KOPT-K1 (cell line): Measurements from ENCODE around the gene NCOA3.

ENCODE experiments used
- H3K27ac ChIP-seq: fragments of 200-600 bp; sonication (generic); 2 replicates; pipeline ENCODE4 v1.5.1; 2016; ENCODE audit warnings: antibody characterized with exemption, mild to moderate bottlenecking, low read depth, low read length; ENCODE audit not compliant: poor library complexity, severe bottlenecking
- H3K36me3 ChIP-seq: fragments of 200-600 bp; sonication (generic); 2 replicates; pipeline ENCODE4 v1.5.1; 2017; ENCODE audit warnings: antibody characterized with exemption, mild to moderate bottlenecking, low read length, moderate library complexity; ENCODE audit not compliant: insufficient read depth
- H3K9me3 ChIP-seq: fragments of 200-600 bp; sonication (generic); 2 replicates; pipeline ENCODE4 v1.5.1; 2017; ENCODE audit warnings: antibody characterized with exemption, low read length, mild to moderate bottlenecking; ENCODE audit not compliant: insufficient read depth, poor library complexity, severe bottlenecking

Gene NCOA3

DNA sequence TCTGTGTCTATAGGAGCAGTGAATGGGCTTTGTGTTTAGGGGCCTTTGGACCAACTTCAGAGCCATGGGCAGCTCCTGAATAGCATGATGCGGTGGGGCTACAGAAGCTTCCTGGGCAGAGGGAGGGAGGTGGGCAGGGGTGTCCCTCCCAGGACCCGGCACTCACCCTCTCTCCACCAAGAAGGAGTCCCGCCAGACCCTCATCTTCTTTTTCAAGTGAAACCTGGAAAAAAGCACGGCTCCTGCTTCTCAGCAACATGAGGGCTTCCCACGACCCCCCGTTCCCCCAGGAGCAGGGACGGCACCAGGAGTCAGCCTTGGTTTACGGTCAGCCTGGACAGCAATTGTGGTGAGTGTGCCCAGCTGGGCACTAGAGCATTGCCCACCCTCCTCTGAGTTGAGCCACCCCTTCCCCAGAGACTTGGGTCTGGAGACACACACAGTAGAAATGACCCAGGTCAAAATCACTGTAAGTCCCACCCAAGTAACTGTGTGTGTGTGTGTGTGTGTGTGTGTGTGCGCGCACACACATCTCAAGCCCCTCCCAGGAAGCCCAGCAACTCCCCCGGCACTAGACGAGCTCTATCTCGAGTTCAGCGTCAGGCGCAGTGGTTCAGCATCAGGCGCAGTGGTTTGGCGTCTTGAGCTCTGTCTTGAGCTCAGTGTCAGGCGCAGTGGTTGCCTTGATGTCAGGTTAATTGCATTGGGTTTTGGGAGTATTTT is 175.4 kb downstream of the NCOA3 start:
- Histone ChIP-seq H3K27ac (no peak overlapping the region), H3K9me3 (no peaks in the 10 kb centered on the region), H3K36me3 (no peaks in the 10 kb centered on the region)

DNA sequence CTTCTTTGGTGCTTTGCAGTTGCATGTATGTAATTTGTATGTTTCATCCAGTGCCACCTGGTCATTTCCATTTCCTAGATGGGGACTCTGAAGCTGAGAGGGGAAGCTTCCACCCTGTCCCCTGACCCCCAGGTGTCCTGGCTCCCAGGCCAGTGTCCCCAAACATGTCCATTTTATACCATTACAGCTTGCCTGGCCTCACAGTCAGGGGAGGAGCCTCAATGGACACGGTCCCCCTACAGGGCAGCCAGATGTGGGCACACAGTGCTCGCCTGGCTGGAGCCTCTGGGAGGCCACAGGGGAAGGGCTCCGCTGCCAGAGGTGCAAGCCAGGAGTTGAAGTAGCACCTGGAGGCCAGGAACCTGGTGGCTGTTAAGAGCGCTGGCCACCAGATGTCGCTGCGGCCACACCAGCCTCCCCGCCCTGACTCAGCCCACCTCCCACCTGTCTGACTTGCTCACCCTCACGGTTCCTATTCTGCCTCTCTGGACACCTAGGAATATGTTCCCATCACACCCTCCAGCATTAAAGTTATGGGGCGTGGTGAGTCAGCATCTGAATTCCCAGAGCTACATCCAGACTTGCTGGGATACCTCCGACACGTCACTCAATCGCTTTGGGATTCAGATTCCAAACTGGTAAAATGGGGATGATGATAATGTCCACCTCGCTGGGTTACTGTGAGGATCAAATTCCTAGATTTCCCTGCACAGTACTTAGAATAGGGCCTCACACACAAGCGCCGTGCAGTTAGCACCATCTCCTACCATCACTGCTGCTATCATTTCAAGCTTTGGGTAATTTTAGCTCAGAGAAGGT is 176.2 kb downstream of the NCOA3 start:
- Histone ChIP-seq H3K27ac (no peak overlapping the region), H3K36me3 (no peaks in the 10 kb centered on the region), H3K9me3 (no peaks in the 10 kb centered on the region)

DNA sequence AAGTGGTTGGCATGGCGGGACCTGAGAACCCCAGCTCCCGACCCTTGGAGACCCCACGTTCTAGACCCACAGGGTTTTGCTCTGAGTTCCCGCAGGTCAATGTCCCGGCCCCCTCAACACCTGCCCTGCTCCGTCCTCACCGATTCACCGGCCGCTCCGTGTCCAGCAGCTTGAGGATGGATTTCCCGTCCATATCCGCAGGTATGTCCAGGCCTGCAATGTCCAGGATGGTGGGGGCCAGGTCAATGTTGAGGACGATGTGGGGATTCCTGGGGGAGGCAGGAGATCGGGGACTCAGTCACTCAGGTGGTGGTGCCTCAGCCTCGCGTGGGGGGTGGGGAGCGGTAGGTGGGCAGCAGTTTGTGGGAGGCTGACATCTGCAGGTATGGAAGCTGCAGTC is 176.8 kb downstream of the NCOA3 start:
- H3K36me3 ChIP-seq = no peaks in the 10 kb centered on the region
- H3K9me3 ChIP-seq = no peaks in the 10 kb centered on the region
- H3K27ac ChIP-seq = no peak overlapping the region

DNA sequence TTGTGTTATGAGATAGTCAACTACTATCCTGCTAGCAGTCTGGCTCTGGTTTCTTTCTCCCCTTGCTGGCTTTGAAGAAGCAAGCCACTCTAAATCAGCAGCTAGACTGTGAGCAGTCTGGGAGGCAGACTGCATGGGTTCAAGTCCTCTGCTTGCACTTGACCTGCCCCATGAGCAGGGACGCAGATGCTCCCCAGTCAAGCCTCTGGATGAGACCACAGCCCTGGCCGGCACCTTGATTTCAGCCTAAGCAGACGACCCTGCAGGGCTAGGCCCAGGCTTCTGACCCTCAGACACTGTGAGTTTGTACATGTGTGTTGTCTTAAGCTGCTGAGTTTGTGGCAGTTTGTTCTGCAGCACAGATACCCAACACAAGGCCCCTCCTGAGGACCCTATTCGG is 177.8 kb downstream of the NCOA3 start:
- no peak overlapping the region for H3K27ac ChIP-seq
- H3K9me3 ChIP-seq = no peaks in the 10 kb centered on the region
- H3K36me3 ChIP-seq = no peaks in the 10 kb centered on the region

DNA sequence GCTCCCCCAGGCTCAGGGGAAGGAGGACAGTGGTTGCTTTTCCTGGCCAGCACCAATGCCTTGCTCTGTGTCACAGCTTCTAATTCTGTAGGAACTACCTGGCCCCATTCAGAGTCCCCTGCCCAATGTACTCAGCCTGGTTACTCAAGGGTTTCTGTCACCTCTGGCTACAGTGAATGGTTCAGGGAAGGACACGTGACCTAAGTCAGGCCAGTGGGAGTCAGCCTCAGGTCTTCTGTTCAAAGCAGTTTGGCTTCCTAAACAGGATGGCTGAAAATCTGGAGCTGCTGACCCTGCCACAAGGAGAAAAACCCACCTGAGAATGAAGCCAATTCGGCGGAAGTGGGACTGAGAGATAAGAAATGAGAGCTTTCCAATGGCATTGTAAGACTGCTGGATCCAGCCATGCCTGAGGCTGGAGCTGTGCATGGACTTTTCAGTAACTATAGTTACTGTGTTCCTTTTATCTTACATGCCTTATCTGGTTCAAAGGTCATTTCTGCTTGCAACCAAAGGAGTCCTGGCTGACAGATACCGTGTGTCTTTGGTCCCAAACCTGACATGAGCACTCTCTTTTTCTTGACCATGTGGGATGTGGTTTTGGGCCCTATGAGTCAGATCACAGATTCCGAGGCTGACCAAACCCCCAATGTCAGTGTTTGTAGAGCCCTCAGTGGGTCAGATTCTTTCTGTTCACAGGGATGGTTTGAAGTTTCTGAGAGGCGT is 179.3 kb downstream of the NCOA3 start:
- Histone ChIP-seq H3K9me3 (no peaks in the 10 kb centered on the region), H3K27ac (no peak overlapping the region), H3K36me3 (no peaks in the 10 kb centered on the region)

DNA sequence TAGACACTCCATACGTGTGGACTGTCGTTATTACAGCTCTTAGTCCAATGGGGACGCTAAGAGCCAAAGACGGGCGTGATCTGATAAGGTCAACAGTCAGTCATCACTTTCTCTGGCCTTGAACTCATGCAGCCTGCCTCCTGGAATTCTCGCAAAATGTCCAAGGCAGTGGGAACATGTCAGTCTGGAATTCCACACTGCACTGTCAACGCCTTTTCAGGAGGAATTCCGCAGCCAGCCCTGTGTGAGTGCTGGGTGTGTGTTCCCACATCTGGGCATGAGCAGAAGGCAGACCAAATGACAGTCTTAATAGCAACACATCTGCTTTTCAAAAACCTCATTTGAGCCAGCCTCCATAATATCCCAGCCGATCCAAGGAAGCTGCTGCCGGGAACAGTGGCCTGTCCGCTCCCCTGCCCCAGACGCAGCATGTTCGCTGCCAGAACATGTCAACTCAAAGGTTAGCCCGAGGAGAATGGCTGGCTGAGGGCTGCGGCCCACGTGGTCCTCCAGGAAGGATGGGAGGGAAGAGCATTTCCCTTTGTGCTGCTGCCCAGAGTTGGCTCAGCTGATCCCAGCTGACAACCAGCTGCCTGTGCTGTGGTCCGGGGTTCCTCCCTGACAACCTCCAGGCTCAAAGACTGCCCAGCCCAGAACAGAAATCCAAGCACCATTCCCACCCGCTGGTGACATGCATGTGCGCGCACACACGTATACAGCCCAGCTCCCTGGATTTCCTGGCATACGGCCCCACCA is 180.5 kb downstream of the NCOA3 start:
- Histone ChIP-seq H3K27ac (no peak overlapping the region), H3K9me3 (no peaks in the 10 kb centered on the region), H3K36me3 (no peaks in the 10 kb centered on the region)

DNA sequence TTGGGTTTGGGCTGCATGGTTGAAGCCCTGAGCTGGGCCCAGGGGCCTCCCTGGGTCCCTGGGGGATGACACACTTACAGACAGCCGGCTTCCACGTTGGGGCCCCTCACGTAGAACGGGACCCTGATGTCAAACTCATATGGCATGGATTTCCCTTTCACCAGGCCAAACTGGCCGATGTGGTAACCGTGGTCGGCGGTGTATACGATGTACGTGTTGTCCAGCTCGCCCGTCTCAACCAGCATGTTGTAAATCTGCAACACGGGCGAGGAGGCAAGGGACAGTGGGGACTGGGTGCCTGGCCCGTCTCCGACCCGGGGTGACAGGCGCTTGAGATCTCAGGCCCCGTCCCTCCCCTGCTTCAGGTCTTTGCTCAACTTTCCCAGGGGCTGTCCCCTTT is 181.2 kb downstream of the NCOA3 start:
- Histone ChIP-seq H3K9me3 (no peaks in the 10 kb centered on the region), H3K36me3 (no peaks in the 10 kb centered on the region), H3K27ac (no peak overlapping the region)

DNA sequence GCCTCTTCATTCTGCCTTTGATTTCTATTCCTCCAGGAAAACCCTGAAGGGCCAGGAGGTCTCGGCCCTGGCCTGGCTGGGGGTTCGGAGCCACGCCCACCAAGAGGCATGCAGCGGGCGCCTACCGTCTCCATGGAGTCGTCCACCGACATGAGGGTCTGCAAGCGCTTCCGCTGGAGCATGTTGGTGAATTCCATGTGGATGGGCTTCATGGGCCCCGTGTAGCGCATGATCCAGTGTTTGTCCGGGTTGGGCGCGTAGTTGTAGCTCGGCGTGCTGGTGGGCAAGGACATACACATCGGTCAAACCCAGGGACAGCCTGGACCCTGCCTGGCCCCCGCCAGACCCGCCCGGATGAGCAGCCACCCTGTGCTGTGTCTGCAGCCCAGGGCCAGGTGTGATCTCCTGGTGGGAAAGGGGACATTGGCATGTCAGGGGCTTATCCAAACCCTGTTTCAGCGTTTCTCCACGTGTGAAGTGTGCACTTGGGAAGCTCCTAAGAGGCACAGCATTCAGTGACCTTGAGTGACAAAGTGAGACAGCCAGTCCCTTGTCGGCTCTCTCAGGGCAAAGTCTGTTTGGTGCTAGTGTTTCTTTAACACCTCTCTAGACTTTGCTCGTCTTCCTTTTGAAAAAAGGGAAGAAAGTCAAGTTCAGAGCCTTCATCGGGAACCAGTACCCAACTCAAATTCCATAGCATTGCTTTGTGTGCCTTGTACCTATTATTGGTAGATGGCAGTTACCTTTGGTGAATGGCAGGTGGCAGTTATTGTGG is 182.8 kb downstream of the NCOA3 start:
- no peak overlapping the region for H3K27ac ChIP-seq
- no peaks in the 10 kb centered on the region for H3K9me3 ChIP-seq
- no peaks in the 10 kb centered on the region for H3K36me3 ChIP-seq

DNA sequence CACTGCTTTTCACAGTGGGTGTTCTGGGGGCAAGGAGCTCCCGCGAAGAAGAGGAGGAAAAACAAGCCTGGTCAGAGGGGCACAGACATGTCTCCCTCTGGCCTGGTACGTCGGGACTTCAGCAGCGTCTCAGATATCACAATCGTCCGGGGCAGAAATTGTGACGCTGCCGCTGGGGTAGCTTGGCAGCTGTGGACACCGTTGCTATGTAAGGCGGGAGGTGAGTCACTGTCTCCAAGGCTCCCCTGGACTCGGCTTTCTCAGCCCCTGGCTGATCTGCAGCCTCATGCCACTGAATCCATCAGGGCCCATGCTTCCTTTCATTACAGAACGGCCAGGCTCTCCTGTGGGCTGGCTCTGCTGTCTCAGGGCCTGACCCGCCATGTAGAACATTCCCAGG is 184.9 kb downstream of the NCOA3 start:
- Histone ChIP-seq H3K36me3 (no peaks in the 10 kb centered on the region), H3K9me3 (no peaks in the 10 kb centered on the region), H3K27ac (no peak overlapping the region)

DNA sequence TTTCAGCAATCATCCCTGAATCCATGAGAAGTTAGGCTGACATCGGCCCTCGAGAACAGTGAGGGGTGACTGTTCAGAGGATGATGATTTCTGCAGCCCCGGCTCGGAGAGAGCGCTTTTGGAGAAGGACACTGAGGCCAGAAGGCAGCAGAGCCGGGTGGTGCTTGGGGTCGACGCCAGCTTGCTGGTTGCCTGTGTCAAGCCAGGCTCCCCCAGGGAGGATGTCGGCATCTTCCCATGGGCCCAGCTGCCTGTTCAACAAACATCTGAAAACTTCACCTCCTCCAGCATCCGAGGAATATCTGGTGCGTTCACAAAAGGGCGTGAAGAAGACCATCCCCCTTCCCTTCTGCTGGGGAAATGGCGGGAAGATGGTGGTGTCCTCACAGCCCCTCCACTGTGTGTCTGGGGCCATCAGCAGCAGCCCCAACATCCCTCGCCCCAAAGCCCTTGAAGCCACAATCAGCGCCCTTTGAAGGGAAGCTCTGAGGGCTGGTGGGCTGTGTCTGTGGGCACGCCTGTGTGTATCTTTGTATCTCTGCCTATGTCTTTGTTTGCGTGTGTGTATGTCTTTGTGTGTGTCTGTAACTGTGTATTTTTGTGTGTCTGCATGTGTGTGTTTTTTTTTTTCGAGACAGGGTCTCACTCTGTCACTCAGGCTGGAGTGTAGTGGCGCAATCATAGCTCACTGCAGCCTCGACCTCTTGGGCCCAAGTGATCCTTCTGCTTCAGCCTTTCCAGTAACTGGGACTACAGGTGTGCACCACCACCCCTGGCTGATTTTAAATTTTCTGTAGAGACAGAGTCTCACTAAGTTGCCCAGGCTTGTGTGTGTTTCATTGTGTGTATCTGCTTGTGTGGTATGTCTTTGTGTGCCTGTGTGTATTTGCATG is 185.7 kb downstream of the NCOA3 start:
- Histone ChIP-seq H3K27ac (no peak overlapping the region), H3K36me3 (no peaks in the 10 kb centered on the region), H3K9me3 (no peaks in the 10 kb centered on the region)

DNA sequence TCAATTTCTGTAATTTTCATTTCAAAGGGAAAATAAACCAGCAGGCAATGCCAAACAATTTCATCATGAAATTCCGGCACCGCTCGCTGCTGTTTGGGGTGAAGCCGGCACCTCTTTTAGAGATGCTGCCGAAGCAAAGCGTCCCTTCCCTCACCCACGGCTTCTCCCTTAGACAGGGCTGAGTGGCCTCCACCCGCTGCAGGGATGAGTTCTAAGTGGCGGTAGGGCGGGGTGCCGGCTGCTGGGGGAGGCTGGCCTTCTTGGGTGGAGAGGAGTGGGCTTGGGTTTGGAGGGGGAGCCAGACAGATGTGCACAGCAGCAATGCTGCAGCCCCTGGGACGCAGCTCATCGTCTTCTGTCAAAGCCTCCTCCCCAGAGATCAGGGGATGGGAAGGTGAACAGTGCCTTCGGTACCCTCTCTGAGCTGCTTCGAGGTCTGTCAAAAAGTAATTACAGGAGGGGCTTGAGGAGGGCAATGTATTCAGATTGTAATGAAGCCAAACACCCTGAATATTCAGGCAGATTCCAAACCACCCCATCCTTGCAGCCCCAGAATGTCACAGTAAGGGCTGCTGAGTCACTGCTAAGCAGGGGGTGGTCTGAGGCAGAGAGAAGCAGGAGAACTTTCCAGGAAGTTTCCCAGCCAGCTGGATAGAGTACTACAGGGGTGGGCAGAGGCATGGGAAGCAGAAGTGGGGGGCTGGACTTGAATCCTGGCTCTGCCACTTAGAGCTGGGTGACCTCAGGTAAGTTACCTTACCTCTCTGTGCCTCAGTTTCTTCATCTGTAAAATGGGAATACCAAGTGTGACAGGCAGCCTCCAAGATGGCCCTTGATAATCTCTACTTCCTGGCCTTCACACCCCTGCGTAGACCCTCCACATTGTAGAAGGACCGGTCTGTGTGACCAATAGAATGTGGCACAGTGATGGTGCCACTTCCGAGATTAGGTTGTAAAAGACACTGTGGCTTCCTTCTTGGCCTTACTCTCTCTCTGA is 187.0 kb downstream of the NCOA3 start:
- H3K27ac ChIP-seq = no peak overlapping the region
- no peaks in the 10 kb centered on the region for H3K9me3 ChIP-seq
- no peaks in the 10 kb centered on the region for H3K36me3 ChIP-seq

DNA sequence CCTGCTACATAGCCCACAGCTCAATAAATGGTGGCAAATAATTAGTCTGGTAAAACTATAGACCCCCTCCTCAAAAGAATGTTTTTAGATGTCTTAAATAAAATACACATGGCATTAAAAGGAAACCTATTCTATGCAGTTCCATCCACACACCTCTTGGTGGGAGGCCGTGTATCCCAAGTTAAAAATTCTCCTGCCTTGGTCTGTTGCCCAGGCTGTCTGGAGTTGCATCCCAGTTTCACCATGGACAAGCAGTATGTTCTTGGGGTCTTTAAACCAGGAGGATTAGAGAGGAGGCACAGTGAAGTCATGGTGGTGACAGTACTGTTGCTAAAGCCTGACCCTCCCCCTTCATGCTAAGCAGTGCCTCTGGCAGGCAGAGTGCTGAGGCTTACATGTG is 188.0 kb downstream of the NCOA3 start:
- H3K36me3 ChIP-seq = no peaks in the 10 kb centered on the region
- H3K27ac ChIP-seq = no peak overlapping the region
- no peaks in the 10 kb centered on the region for H3K9me3 ChIP-seq

DNA sequence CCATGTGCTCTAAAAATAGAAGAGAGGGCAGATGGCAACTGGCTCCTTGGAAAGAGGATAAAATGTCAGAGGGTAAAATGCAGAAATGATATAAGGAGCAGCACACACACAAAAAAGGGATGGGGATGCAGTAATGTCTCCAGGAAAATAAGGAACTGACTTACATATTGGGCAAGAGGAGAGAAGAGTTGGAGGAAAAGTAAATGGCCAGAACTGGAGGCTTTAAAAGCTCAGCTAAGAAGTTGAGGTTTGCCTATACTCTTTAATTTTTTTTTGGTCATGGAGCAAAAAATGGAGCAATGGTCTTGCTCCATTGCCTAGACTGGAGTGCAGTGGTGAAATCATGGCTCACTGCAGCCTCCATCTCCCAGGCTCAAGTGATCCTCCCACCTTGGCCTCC is 189.9 kb downstream of the NCOA3 start:
- no peak overlapping the region for H3K27ac ChIP-seq
- no peaks in the 10 kb centered on the region for H3K9me3 ChIP-seq
- no peaks in the 10 kb centered on the region for H3K36me3 ChIP-seq
